Measurements from ENCODE around the gene ARHGAP12.
A peak's percentile ranks its signal among the peaks of the same experiment; 100 is the strongest.
"Not testable (repeated sequence)": the region's sequence is repeated elsewhere in the genome, so short reads cannot be mapped to it uniquely, and the experiment has no call there.

Gene ARHGAP12

GRCh38 chr10:31926765-31927564, 1.7 kb downstream of the ARHGAP12 start:
- no peak for DNase-seq (ENCODE audit: low read depth in 2 of 2)

- no peak for DNase-seq (ENCODE audit: low read depth in 2 of 2)
Observed at GRCh38 chr10:31926160-31926559, 2.5 kb downstream of the ARHGAP12 start.

GRCh38 chr10:31924833-31925232, 3.8 kb downstream of the ARHGAP12 start:
- DNase-seq (ENCODE audit: low read depth in 2 of 2): no peak

- DNase-seq (ENCODE audit: low read depth in 2 of 2): no peak
Observed at GRCh38 chr10:31923389-31923788, 5.2 kb downstream of the ARHGAP12 start.

- DNase-seq (ENCODE audit: low read depth in 2 of 2): no peak
Observed at GRCh38 chr10:31921031-31921430, 7.6 kb downstream of the ARHGAP12 start.

- DNase-seq (ENCODE audit: low read depth in 2 of 2): no peak
Observed at GRCh38 chr10:31920538-31920937, 8.1 kb downstream of the ARHGAP12 start.

GRCh38 chr10:31918671-31919409, 9.8 kb downstream of the ARHGAP12 start:
- DNase-seq (ENCODE audit: low read depth in 2 of 2): no peak

- DNase-seq (ENCODE audit: low read depth in 2 of 2): no peak
Observed at GRCh38 chr10:31914370-31914769, 14.3 kb downstream of the ARHGAP12 start.

- no peak for DNase-seq (ENCODE audit: low read depth in 2 of 2)
Observed at GRCh38 chr10:31912898-31913850, 15.5 kb downstream of the ARHGAP12 start.

- no peak for DNase-seq (ENCODE audit: low read depth in 2 of 2)
Observed at GRCh38 chr10:31912289-31912688, 16.3 kb downstream of the ARHGAP12 start.

- DNase-seq (ENCODE audit: low read depth in 2 of 2): no peak
Observed at GRCh38 chr10:31910016-31910415, 18.6 kb downstream of the ARHGAP12 start.

GRCh38 chr10:31908157-31908556, 20.5 kb downstream of the ARHGAP12 start:
- DNase-seq (ENCODE audit: low read depth in 2 of 2): no peak

GRCh38 chr10:31906039-31906438, 22.6 kb downstream of the ARHGAP12 start:
- no peak for DNase-seq (ENCODE audit: low read depth in 2 of 2)

- no peak for DNase-seq (ENCODE audit: low read depth in 2 of 2)
Observed at GRCh38 chr10:31905586-31905985, 23.0 kb downstream of the ARHGAP12 start.

- no peak for DNase-seq (ENCODE audit: low read depth in 2 of 2)
Observed at GRCh38 chr10:31902625-31903024, 26.0 kb downstream of the ARHGAP12 start.

- DNase-seq (ENCODE audit: low read depth in 2 of 2): peak; percentile 46 to 60
Observed at GRCh38 chr10:31897506-31897905, 31.1 kb downstream of the ARHGAP12 start.

GRCh38 chr10:31896968-31897384, 31.7 kb downstream of the ARHGAP12 start:
- no peak for DNase-seq (ENCODE audit: low read depth in 2 of 2)

GRCh38 chr10:31895722-31896121, 32.9 kb downstream of the ARHGAP12 start:
- not testable (repeated sequence) for DNase-seq (ENCODE audit: low read depth in 2 of 2)

GRCh38 chr10:31888442-31888841, 40.2 kb downstream of the ARHGAP12 start:
- DNase-seq (ENCODE audit: low read depth in 2 of 2): no peak

GRCh38 chr10:31887850-31888249, 40.8 kb downstream of the ARHGAP12 start:
- no peak for DNase-seq (ENCODE audit: low read depth in 2 of 2)

- DNase-seq (ENCODE audit: low read depth in 2 of 2): no peak
Observed at GRCh38 chr10:31886885-31887284, 41.7 kb downstream of the ARHGAP12 start.

GRCh38 chr10:31885971-31886370, 42.7 kb downstream of the ARHGAP12 start:
- DNase-seq (ENCODE audit: low read depth in 2 of 2): no peak

Data from fibroblast of skin of left quadriceps (primary cell).